HG02973 (cell line): ENCODE data around the gene MAP4K4.

ENCODE experiments used
- ATAC-seq: cut with Tn5 transposase; IDR thresholded peaks from one replicate; pipeline ENCODE4 v1.9.1; 2021; ENCODE audit warnings: moderate library complexity; ENCODE audit not compliant: unreplicated experiment

MAP4K4 gene

DNA sequence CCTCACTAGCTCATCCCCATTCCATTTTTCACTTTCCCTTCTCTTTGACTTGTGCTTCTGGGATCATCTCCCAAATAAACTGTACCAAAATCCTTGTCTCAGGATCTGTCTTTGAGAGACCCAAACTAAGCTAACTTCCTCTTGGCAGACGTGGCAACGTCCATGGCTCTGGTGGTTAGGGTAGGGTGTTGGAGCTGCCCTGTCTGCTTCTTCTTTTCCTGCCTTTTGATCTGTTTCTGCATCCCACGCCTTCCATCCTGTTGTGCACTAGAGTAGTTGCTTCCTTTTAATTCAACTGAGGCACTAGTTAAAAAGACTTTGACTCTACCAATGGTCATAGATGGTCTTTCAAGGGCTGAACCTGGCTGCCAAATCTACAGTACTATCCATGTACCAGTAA is 5.5 kb upstream of the MAP4K4 start:
- ATAC-seq = no peak

DNA sequence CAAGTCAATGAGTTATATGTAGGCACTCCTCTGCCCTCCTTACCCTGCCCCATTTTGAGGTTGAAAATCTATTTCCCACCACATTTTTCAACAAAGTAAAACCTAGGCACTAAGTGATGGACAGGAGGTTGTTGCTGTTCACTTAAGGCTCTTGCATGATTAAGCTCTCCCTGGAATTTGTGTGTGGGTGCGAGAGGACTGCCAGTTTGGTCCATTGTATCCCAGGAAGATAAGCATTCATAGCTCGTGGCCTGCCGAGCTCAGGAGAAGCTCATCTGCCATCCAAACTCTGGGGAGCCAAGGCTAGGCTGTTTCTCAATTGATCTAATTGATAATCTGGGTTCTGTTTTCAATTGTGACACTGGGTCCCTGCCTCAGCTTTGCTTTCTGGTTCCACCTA is 4.7 kb upstream of the MAP4K4 start:
- no peak for ATAC-seq

DNA sequence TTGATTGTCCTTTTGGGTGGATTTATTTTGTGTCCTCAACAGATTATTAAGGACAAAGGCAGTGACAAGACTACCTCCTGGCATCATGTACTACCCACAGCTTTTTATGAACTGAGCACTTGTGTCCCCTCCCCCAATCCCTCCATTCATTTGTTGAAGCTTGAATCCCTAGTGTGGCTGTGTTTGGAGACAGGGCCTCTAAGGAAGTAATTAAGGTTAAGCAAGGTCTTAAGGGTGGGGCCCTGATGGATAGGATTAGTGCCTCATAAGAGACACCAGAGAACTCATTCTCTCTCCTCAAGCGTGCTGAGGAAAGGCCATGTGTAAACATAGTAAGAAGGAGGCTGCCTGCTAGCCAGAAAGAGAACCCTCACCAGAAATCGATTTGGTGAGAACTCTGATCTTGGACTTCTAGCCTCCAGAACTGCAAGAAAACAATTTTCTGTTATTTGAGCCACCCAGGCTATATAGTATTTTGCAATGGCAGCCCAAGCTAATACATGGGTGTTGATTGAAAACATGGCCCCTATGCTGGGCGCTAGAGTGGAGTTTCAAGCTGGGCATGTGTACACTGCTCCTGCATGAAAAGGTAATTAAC is 3.4 kb upstream of the MAP4K4 start:
- ATAC-seq = no peak

DNA sequence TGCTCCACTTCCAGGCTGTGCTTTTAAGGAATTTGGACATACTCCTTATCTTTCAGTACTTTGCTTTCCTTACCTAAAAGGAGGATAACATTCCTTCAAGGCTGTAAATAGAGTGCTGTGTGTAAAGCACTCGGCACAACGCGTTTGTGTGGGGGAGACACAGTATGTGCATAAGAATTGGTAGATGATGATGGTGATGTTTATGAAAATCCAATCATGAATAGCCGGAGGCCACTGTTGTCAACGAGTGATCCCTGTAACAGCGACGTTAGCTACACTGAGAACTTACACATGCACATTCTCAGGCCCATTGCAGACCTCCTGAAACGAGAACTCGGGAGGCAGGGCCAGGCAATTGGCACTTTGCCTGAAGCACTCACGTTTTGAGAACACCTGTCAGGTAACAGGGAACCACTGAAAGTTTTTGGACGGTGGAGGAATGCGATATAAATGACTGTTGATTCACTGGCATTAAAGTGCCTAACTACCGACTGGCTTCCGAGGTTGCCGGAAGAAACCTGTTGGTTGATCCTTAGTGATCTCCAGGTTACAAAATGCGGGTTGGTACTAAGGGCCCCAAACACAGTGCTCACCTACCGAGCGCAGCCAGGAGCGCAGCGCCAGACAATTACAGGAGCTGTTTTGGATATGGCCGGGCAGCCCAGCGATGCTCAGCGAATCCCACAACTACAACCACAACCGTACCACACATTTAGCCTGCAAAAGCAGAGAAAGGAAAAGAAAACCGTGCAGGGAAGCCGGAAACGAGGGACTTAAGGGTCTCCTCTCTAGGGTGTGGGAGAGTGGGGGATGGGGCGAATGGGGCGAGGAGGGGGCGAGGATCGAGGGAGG is 1.0 kb upstream of the MAP4K4 start:
- no peak for ATAC-seq

DNA sequence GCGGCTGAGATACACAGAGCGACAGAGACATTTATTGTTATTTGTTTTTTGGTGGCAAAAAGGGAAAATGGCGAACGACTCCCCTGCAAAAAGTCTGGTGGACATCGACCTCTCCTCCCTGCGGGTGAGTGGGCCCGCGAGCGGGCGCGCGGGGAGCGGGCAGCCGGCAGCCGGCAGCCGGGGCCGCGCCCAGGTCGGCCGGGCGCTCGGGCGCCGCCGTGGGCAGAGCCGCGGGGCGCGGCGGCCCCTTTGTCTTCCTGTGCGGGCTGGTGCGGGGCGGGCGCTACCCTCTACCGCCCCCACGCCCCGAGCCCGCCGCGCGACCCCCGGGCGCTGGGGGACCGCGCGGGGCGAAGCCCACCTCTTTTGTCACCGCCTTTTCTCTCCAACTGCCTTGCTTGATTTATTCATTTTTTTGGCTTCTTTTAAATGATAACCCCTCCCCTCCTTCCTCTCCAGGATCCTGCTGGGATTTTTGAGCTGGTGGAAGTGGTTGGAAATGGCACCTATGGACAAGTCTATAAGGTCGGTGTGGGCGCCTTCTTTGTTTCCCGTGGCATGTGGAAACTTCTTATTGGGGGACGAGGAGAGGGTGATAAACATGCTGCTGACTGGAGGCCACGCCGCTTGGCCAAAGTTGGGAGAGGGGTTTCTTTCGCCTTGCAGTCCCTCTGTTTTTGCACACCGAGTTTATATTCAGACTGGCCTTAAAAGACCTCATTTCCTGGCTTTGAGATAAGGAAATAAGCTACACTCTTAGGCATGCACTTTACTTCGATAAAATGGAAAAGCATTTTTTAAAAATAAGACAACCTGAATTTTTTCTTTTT is 722 bp downstream of the MAP4K4 start:
- ATAC-seq = peak; percentile 31

DNA sequence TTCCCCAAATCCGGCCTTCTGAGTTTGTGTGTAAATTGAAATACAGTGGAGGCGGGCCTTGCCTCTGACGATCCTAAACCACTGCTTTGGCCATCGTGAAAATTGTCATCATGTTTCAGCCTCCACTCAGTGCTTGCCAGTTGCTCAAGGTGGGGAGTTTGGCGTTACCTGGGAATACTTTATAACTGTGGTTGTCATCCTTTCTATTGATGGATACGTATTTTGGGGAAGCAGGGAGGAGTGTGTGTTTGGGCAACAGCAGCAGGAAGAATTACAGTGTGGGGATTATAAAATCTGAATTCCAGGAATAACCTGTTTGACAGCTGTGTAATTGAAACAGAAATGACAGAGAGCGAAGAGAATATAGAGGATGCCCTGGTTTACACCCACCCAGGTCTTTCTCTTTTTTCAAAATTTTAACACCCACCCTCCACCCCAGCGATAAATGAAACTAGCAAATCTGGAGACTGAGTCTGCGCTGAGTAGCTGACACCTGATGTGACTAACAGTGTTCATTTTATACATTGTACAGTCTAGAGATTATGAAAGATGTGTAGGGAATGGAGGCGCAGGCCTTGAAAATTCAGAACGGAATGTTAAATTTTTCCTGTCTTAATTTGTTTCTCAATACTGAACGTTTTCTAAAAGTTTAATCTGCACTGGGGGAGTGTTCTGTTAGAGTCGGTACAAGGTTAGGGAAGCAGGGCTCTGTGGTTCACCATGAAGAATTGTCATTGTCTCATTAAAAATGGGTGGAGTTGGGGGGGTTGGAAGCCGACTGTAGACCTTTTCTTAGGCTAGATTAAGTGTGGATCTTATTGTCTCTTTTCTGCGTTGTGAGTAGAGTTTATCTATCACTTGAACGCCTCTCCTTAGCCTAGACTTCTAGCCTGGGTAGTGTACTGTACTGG is 1.6 kb downstream of the MAP4K4 start:
- ATAC-seq = no peak

DNA sequence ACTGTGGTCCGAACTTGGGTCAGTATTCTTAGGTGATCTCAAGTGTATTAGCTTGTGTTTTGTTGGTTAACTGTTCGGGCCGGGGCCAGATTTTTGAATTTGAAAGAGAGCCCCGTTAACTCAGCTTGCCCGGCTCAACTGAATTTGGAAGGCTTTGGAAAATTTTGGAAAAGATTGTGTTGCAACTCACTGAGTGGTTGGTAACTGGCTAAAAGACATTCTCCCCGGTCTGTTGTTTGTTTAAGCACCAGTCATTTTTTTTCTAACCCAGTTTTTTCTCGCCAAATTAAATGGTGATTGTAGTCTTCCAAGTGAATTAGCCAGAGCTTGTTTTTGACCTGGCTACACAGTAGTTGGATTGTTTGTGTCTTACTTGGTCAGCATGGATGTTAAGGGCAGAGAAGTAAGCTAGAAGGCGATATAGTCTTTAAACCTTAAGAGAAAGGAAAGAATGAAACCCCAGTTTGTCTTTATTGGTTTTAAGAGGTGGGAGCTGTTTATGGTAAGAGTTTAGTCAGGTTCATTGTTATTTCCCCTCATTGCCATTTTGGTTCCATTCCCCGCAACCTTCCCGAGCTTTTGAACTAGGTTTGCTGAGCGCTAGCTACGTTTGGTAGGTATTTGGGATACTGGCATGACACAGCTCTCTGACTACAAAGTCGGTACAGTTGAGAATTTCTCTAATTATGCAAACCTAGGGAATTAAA is 2.4 kb downstream of the MAP4K4 start:
- no peak for ATAC-seq

DNA sequence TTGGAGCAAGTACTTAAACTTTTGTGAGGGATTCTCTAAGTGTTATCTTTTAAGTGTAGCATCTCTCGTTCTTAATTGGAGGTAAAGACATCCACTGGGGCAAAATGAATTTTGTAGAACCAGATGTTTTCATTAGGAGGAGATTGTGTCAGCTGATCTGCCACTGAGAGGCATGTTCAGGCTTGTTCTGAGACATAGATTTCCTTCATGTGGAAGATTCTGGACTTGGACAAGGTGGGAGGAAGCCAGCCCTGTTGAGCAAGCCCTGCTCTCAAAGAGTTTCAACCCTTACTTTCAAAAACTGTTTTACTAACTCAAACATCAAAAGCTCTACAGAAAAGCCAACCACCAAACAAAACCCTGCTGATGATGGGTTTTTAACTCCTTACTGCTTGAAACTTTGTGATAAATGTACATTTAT is 6.5 kb downstream of the MAP4K4 start:
- no peak for ATAC-seq

DNA sequence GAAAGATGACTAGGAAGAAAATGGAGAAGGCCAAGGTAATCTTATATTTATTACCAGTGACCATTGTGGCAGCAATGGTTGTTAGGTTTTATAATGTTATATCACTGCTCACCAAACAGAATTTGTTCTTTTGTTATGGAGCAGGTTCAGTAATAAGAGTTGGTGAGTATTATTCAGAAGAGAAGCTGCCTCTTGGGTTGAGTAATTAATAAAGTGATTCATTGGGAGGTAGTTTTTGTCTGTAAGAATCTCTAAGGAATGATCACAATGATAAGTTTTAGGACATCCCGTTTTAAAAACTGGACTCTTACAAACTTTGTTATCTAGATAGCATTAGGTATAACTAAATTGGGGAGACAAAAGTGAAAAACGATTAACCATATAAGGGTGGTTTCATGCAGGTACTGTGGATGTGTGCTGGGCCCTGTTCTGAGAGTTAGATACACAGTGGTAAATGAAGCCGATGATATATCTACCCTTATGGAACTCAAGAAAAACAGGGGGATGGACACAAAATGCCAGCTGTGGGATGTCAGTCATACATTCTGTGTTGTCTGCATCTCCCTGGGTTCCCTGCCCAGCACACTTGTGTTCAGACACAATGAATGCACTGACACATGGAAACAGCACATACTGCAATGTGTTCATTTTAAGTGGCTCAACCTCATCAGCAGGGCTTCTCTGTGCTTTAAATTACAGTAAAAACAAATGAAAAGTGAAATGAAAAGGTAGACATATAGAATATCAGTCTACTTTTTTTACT is 7.5 kb downstream of the MAP4K4 start:
- ATAC-seq = no peak

DNA sequence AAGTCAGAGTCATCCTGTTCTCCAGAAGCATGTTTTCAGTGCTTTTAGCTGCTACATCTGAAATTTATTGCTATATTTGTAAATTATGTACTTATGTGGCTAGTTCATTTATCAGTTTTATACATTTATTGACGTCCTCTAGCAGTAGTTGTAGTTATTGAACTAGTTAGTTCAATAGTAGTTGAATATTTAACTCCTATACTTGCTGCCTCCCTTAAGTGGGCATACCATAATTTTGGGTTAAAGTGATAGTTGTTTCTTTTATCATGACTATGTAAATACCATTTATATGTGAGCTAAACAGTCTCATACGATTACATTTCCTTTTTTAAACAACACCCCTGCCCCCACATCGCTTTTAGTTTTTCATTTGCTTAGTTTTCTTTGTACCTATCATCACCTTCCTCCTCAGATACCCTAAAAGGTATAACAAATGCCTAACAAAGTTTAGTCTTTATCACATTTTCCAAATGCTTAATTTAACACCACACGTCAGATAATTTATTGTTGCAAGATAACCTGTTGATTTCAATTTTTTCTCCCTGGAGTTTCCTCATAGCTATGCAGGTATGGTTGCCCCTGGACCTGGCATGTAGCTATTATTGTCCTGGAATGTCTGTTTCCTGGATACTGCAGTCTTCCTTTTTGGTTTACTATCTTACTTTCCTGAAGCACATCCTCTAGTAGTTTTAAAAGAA is 8.8 kb downstream of the MAP4K4 start:
- no peak for ATAC-seq

DNA sequence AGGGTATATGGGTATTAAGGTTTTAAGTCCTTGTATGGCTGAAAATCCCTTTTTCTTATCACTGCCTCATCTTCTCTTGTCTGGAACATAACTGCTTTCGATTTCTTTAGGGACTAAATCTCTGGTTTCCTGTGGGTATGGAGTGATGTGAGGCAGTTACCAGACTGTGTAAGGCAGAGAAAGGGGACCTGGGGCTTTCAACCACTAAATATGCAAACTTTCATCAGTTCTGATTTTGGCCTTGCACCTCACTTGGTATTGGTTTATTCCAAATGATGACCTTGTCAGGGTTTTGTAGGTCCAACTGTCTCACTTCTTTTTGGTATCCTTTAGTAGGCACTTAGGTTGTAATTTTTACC is 9.3 kb downstream of the MAP4K4 start:
- peak; percentile 62 for ATAC-seq

DNA sequence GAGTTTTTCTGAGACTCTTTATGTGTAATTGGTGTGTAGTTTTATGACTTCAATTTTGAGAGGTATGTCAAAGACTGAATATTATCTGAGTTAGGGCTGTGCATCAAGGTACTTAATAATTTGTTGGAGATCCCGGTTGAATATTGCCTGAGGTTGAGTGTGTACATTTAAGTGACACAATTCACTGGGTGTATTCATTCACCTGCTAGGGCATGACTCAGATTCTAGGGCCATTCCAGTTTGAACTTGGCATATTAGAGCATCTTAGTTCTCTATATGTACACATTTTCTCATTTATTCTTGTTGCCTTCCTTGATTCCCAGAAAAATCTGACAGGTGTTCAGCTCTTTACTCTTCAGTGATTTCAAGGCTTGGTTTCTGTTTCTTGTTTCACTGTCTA is 12.5 kb downstream of the MAP4K4 start:
- no peak for ATAC-seq

DNA sequence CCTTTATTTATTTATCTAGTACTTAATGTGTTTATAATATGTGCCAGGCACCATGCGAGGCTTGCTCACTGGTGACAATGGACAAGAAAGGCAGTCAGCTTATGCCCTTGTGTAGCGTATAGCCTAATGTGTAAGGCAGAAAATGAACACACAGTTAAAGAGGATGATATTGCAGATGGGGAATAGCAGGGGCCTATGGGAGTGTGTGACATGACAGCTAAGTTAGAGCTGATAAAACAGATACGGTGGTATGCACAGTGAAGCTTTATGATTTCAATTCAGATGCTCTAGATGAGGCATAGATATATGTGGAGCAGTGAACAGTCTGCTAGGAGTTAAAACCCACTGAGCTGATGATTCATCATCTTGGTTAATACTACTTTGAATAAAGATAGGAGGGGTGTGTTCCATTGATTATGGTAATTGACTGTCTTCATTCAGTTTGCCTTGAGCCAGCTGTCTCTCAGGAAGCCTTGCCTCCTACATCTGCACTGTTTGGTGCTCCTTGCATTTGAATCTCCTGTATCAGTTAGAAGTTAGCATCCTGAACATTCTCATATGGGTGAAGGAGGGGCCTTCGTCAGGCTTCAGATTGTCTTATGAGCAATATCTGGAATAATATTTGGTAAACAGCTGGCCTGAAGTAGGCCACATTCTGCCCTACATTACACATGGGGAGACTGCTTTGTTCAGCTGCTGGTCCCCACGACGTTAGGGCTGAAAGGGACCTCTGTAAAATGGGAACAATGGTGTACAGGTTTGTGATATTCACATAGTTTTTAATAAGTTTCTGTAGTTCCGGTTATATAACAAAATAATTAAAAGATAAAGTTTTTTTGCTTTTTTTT is 13.2 kb downstream of the MAP4K4 start:
- ATAC-seq = no peak

DNA sequence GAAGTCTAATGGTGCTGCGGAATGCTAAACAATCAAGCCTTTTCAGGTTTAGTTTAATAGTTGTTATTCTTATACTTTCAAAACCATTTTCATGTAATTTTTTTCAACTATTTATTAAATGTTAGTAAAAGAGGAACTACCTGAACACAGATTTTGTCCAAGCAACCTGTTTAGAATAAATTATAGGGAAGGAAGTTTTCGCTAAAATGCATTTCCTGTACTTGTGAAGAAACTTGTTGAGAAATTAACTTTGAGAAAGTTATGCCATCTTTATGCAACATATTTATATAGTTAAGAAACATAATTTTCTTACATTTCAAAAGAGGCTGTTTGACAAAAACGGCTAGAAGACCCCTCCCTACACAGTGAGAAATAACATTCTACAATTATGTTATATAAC is 16.6 kb downstream of the MAP4K4 start:
- ATAC-seq = no peak

DNA sequence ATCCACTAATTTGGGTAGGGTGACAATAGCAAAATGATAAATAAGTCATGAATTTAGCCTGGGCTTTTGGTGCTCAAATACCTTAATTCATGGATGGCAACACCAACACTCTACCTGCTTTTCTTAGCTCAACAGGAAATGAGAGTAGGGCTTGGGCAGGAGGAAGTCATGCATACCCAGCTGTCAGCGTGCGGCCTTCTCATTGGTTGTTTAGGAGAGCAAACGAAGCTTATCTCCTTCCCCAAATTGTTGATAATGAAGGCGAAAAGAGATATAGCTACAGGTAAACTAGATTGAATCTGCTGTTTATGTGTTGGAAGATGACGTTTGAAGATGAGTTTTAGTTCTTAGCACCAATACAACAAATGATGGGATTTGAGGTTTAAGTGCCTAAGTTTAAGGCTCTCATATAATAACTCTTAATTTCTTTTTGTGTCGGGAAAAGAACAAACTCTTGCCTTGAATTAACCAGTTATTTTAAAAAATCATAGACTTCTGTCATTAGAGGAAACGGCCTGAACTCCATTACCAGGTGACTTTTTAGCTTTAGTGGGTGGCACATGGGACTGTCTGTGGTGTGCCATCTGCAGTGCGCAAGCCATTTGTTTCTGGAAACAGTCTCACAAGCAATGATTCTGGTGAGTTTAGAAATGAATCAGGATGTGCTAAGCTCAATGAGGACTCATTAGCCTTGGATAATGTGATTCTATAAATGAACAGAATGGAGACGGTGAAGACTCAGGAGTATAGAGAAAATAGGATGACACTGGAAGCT is 19.8 kb downstream of the MAP4K4 start:
- no peak for ATAC-seq

DNA sequence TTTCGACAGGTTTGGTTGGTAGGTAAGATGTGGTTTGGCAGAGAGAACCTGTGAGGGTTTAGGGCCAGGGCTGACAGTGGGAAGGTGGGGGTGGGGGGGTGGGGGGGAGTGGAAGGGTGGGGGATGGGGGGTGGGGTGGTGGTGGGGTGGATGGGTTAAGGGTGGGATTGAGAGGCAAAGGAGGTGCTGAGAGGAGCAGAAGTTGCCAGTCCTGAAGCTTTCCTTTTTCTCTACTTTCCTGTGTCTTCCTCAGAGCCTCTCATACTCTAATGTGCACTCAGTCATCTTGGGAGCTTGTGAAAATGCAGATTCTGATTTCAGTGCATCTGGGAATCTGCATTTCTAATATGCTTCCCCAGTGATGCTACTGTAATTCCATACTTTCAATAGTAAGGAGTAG is 21.0 kb downstream of the MAP4K4 start:
- ATAC-seq = no peak

DNA sequence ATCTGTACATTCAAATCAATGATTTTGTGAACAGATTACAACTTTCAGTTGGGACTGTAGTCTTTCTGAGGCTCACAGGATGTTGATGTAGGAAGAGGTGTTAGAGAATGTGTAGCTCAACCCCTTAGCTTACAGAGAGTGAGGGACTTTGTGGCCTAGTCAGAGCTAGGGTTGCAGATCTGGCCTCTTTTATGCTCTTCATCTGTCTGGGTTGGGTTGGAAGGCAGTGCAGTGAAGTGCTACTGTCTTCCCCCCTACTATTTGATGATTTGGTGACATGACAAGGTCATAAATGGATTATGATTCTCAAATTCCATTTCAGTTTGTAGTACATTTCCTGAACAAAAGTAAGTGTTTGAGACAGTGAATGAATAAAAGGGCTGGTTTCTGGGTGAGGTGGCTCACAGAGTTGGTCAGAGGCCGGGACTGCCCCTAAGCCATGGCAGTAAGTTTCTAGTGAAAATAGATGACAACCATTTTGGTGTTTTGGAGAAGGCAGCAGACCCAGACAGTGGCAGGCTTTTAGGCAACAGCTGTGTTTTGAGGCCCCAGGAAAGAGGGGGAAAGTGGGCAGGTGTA is 21.6 kb downstream of the MAP4K4 start:
- peak; percentile 39 for ATAC-seq
